Activated T-cell treated with anti-CD3 and anti-CD28 coated beads, Interleukin-2, amount 50 U/mL, for 48 hours (primary cell): ENCODE data around the gene SIN3A.
A peak's percentile ranks its signal among the peaks of the same experiment; 100 is the strongest.

Experiments used
- DNase-seq, 2 experiments: peaks; one replicate each; pipeline ENCODE4 v3.0.0-alpha.2; 2020

Gene SIN3A

GRCh38 chr15:75371901-75372688 is 79.4 kb downstream of the SIN3A start:
- DNase-seq: no peak

GRCh38 chr15:75371486-75371885 is 80.0 kb downstream of the SIN3A start:
- no peak for DNase-seq

- no peak for DNase-seq
Observed at GRCh38 chr15:75369897-75370581, 81.5 kb downstream of the SIN3A start.

- DNase-seq: no peak
Observed at GRCh38 chr15:75368689-75369239, 82.7 kb downstream of the SIN3A start.

GRCh38 chr15:75367913-75368688 is 83.4 kb downstream of the SIN3A start, which contains the start of gene MAN2C1:
Gene MAN2C1 (minus strand): TSS chr15:75368607. CDS start chr15:75368583, 24 bp downstream.
- peak; percentile 95 to 97 for DNase-seq

- no peak for DNase-seq
Observed at GRCh38 chr15:75367406-75367912, 84.0 kb downstream of the SIN3A start.

- DNase-seq: no peak
Observed at GRCh38 chr15:75367006-75367405, 84.5 kb downstream of the SIN3A start.

- DNase-seq: no peak
Observed at GRCh38 chr15:75366163-75366562, 85.3 kb downstream of the SIN3A start.

GRCh38 chr15:75364881-75365280 is 86.6 kb downstream of the SIN3A start:
- DNase-seq: no peak

GRCh38 chr15:75363786-75364185 is 87.7 kb downstream of the SIN3A start:
- no peak for DNase-seq

GRCh38 chr15:75362642-75363249 is 88.7 kb downstream of the SIN3A start:
- DNase-seq: no peak

GRCh38 chr15:75361989-75362641 is 89.4 kb downstream of the SIN3A start:
- DNase-seq: no peak

- no peak for DNase-seq
Observed at GRCh38 chr15:75361361-75361988, 90.0 kb downstream of the SIN3A start.

GRCh38 chr15:75360856-75361255 is 90.6 kb downstream of the SIN3A start:
- no peak for DNase-seq

- no peak for DNase-seq
Observed at GRCh38 chr15:75360391-75360790, 91.1 kb downstream of the SIN3A start.

- DNase-seq: peak in 1 of 2 experiments; percentile 15
Observed at GRCh38 chr15:75359537-75360250, 91.8 kb downstream of the SIN3A start.

- no peak for DNase-seq
Observed at GRCh38 chr15:75358771-75359536, 92.5 kb downstream of the SIN3A start.

GRCh38 chr15:75357976-75358673 is 93.4 kb downstream of the SIN3A start:
- DNase-seq: no peak

- no peak for DNase-seq
Observed at GRCh38 chr15:75356517-75356916, 95.0 kb downstream of the SIN3A start.
